ENCODE measurements around the gene SLC10A6. TPM values are rescaled to one million over a fixed set of nuclear protein-coding genes. Genes with fewer than 3 reads are reported as not detected.

SLC10A6 gene
- total and polyA plus RNA-seq, 4 donors = 0.08 to 0.95 (median 0.25) TPM

DNA sequence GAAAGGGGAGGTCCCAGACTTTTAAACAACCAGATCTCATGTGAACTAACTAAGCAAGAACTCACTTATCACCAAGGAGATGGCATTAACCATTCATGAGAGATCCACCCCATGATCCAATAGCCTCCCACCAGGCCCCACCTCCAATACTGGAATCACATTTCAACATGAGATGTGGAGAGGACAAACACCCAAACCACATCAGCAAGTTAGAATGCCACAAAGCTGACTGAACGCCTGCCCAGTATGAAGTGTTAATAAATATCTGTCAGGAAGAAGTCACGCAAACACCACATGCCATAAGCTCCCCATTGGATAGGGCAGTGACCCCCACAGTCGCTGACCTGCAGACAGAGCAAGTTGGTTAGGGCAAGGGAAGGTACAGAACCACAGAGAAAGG is 14.3 kb downstream of the SLC10A6 start:
- peaks cover 0 to 2% (median 0%) of the 10 kb centered on the region in 4 donors for H3K9me3 ChIP-seq (ENCODE audit: control insufficient read depth in 4 of 4, insufficient read depth in 3 of 4, low read length in 3 of 4)
- peak; percentile 32 for ATAC-seq (ENCODE audit: insufficient read depth, low FRiP score)
- TF ChIP-seq, protein P1, sequence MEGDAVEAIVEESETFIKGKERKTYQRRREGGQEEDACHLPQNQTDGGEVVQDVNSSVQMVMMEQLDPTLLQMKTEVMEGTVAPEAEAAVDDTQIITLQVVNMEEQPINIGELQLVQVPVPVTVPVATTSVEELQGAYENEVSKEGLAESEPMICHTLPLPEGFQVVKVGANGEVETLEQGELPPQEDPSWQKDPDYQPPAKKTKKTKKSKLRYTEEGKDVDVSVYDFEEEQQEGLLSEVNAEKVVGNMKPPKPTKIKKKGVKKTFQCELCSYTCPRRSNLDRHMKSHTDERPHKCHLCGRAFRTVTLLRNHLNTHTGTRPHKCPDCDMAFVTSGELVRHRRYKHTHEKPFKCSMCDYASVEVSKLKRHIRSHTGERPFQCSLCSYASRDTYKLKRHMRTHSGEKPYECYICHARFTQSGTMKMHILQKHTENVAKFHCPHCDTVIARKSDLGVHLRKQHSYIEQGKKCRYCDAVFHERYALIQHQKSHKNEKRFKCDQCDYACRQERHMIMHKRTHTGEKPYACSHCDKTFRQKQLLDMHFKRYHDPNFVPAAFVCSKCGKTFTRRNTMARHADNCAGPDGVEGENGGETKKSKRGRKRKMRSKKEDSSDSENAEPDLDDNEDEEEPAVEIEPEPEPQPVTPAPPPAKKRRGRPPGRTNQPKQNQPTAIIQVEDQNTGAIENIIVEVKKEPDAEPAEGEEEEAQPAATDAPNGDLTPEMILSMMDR (IDR thresholded peaks at IDR 0.05; ENCODE audit: control extremely low read depth, extremely low read depth) = no peak
- H3K36me3 ChIP-seq (ENCODE audit: control insufficient read depth in 4 of 4, insufficient read depth in 4 of 4, low read length in 4 of 4) = peaks cover 0 to 4% (median 0%) of the 10 kb centered on the region in 4 donors
- WGBS, 2 donors = 75 to 81% methylated on average over 3 of the region's 3 CpGs
- no peak overlapping the region for H3K9ac ChIP-seq (ENCODE audit: insufficient read depth in 1 of 2, low read length in 2 of 2)
- H3K4me1 ChIP-seq (ENCODE audit: control insufficient read depth in 5 of 5, insufficient read depth in 5 of 5, low read length in 5 of 5) = peaks cover 0 to 51% (median 0%) of the 10 kb centered on the region in 5 donors
- no peaks in the 10 kb centered on the region for H3K27me3 ChIP-seq (ENCODE audit: control insufficient read depth in 3 of 3, insufficient read depth in 3 of 3, low read length in 2 of 3)
- no peak for DNase-seq
- H3K4me3 ChIP-seq = no peak overlapping the region
- H3K27ac ChIP-seq (ENCODE audit: low read depth in 1 of 2, low read length in 1 of 2) = no peak overlapping the region

DNA sequence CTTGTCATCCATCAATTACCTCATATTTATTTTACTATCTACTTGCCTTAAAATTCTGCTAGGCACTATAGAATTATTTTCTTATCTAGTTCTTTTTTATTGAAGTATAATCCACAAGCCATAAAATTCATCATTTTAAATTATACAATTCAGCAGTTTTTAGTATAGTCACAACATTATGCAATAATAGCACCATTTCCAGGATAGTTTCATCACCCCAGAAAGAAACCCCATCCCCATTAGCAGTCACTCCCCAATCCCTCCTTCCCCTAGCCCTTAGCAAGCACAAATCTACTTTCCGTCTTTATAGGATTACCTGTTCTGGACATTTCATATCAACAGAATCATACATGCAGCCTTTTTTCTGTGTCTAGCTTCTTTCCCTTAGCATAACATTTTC is 15.6 kb downstream of the SLC10A6 start:
- Histone ChIP-seq H3K27ac (ENCODE audit: low read depth in 1 of 2, low read length in 1 of 2) (no peak overlapping the region), H3K27me3 (ENCODE audit: control insufficient read depth in 3 of 3, insufficient read depth in 3 of 3, low read length in 2 of 3) (no peaks in the 10 kb centered on the region), H3K4me1 (ENCODE audit: control insufficient read depth in 5 of 5, insufficient read depth in 5 of 5, low read length in 5 of 5) (peaks cover 0 to 42% (median 0%) of the 10 kb centered on the region in 5 donors), H3K36me3 (ENCODE audit: control insufficient read depth in 4 of 4, insufficient read depth in 4 of 4, low read length in 4 of 4) (peaks cover 0 to 4% (median 0%) of the 10 kb centered on the region in 4 donors), H3K4me3 (no peak overlapping the region), H3K9me3 (ENCODE audit: control insufficient read depth in 4 of 4, insufficient read depth in 3 of 4, low read length in 3 of 4) (peaks cover 0 to 2% (median 0%) of the 10 kb centered on the region in 4 donors), H3K9ac (ENCODE audit: insufficient read depth in 1 of 2, low read length in 2 of 2) (no peak overlapping the region)
- WGBS, 2 donors = 86 to 91% methylated on average over 1 of the region's 1 CpG
- peak in 1 of 3 donors; percentile 61 for DNase-seq
- TF ChIP-seq, protein P1 (IDR thresholded peaks at IDR 0.05; ENCODE audit: control extremely low read depth, extremely low read depth) = no peak
- no peak for ATAC-seq (ENCODE audit: insufficient read depth, low FRiP score)

DNA sequence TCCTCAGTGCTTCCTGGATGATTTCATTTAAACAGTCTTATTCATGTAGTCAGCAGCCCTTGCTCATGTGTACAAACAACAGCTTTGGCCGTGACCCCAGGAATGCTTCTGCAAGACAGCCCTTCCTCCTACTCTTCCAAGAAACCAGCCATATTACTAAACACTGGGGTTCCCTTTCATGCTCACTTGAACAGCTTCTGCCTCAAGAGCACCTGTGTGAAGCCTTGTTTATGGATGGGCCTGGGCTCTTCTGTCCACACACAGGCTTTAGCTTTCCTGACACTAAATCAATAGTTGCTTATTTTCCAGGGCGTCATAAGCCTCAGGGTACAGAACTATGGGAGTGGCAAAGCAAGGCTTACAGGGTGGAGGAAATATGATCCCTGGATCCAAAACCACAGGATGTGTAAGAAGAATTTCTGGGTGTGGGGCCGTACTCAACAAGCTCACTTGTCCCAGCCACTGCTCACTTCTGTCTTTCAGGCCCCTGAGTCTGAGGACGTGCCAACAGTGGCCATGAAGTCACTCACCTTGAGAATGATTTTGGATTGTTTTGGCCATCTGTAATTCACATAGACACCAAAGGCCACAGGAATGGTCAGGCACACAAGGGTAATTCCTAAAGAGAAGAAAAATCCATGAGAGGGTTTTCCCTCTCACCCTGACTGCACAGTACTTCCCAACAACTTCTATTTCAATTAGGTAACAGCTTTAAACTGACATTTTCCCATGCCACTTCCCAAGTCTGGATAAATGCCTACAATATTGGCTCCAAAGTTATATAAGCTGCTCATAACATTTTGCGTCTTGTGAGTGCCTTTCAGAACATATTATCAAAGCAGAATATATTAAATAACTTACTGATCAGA is 17.7 kb downstream of the SLC10A6 start:
- WGBS, 2 donors = 67 to 80% methylated on average over 5 of the region's 5 CpGs
- H3K36me3 ChIP-seq (ENCODE audit: control insufficient read depth in 4 of 4, insufficient read depth in 4 of 4, low read length in 4 of 4) = peaks cover 0 to 9% (median 0%) of the 10 kb centered on the region in 4 donors
- H3K27me3 ChIP-seq (ENCODE audit: control insufficient read depth in 3 of 3, insufficient read depth in 3 of 3, low read length in 2 of 3) = no peaks in the 10 kb centered on the region
- no peak overlapping the region for H3K27ac ChIP-seq (ENCODE audit: low read depth in 1 of 2, low read length in 1 of 2)
- H3K4me1 ChIP-seq (ENCODE audit: control insufficient read depth in 5 of 5, insufficient read depth in 5 of 5, low read length in 5 of 5) = peaks cover 0 to 30% (median 0%) of the 10 kb centered on the region in 5 donors
- peaks cover 0 to 2% (median 0%) of the 10 kb centered on the region in 4 donors for H3K9me3 ChIP-seq (ENCODE audit: control insufficient read depth in 4 of 4, insufficient read depth in 3 of 4, low read length in 3 of 4)
- TF ChIP-seq, protein P1 (IDR thresholded peaks at IDR 0.05; ENCODE audit: control extremely low read depth, extremely low read depth) = no peak
- no peak overlapping the region for H3K4me3 ChIP-seq
- ATAC-seq (ENCODE audit: insufficient read depth, low FRiP score) (peak; percentile 50), DNase-seq (peak; percentile 47 to 85 (median 73))
- H3K9ac ChIP-seq (ENCODE audit: insufficient read depth in 1 of 2, low read length in 2 of 2) = no peak overlapping the region
